Esophagus muscularis mucosa (tissue), 4 donors: Measurements from ENCODE around the gene SLC25A26. TPM values are rescaled to one million over a fixed set of nuclear protein-coding genes. Genes with fewer than 3 reads are reported as not detected.
"Not testable (repeated sequence)": the region's sequence is repeated elsewhere in the genome, so short reads cannot be mapped to it uniquely, and the experiment has no call there.

Source experiments
- DNase-seq: peaks from one replicate; pipeline ENCODE4 v3.0.0-alpha.2; 2017; ENCODE audit errors: extremely low spot score
- H3K27ac ChIP-seq, 4 donors: fragments of 200-600 bp; sonication (generic); replicated peaks in 1 of 4; 1 replicate in 3 of 4; 2 replicates in 1 of 4; pipeline ENCODE4 v1.5.1; 2016 to 2019; ENCODE audit warnings: mild to moderate bottlenecking in 1 of 4
- H3K27me3 ChIP-seq, 4 donors: fragments of 200-600 bp; sonication (generic); one replicate each; pipeline versions ENCODE4 v1.5.1 to v1.6.0; 2016 to 2019
- H3K36me3 ChIP-seq, 4 donors: fragments of 200-600 bp; sonication (generic); one replicate each; pipeline ENCODE4 v1.5.1; 2016 to 2019
- H3K4me1 ChIP-seq, 4 donors: fragments of 200-600 bp; sonication (generic); one replicate each; pipeline ENCODE4 v1.5.1; 2016 to 2019
- H3K4me3 ChIP-seq, 4 donors: fragments of 200-600 bp; sonication (generic); 1 replicate in 2 of 4; 2 replicates in 2 of 4; pipeline ENCODE4 v1.5.1; 2016 to 2019; ENCODE audit warnings: mild to moderate bottlenecking in 4 of 4, moderate library complexity in 1 of 4
- H3K9me3 ChIP-seq, 4 donors: fragments of 200-600 bp; sonication (generic); 1 replicate in 3 of 4; 2 replicates in 1 of 4; pipeline ENCODE4 v1.5.1; 2016 to 2019
- EP300 ChIP-seq: sonication (generic); formaldehyde crosslinking; IDR thresholded peaks from one replicate; pipeline ENCODE4 v1.6.1; 2017; ENCODE audit warnings: antibody characterized with exemption
- POLR2A ChIP-seq: fragments of 450-650 bp; IDR thresholded peaks from one replicate; pipeline ENCODE4 v1.6.1; 2017; ENCODE audit warnings: antibody characterized with exemption, moderate library complexity, mild to moderate bottlenecking, low read depth
- POLR2AphosphoS5 ChIP-seq, 2 donors: sonication (generic); formaldehyde crosslinking; IDR thresholded peaks; one replicate each; pipeline ENCODE4 v1.6.1; 2017; ENCODE audit warnings: antibody characterized with exemption in 2 of 2
- WGBS: methylation state at CpG from one replicate; pipeline ENCODE4 v1.1.5; 2018; 5-methylcytosine and 5-hydroxymethylcytosine counted together
- intact Hi-C: fragments of 100-400 bp; cut with DNase I; formaldehyde crosslinking; loops from one replicate; pipeline ENCODE4 v1.15.1; 2023
- total RNA-seq, 4 donors: library from RNA; depleted of rRNA; stranded (reverse); fragments of >200 nt; gene quantifications; one replicate each; pipeline versions ENCODE4 v1.1.0 to v1.2.1, GENCODE V29; 2016
- TF ChIP-seq, protein P1 (sequence below), 3 experiments: fragments of 200-600 bp in 2 of 3; fragments of 450-650 bp in 1 of 3; sonication (generic) in 2 of 3; IDR thresholded peaks; one replicate each; pipeline ENCODE4 v1.5.1; 2017 to 2019; ENCODE audit warnings: antibody characterized with exemption in 3 of 3, mild to moderate bottlenecking in 2 of 3, moderate library complexity in 1 of 3

The SLC25A26 gene
- total RNA-seq, 4 donors from 2014 or later = 23.0 to 39.0 (median 26.0) TPM

- TF ChIP-seq, protein P1, sequence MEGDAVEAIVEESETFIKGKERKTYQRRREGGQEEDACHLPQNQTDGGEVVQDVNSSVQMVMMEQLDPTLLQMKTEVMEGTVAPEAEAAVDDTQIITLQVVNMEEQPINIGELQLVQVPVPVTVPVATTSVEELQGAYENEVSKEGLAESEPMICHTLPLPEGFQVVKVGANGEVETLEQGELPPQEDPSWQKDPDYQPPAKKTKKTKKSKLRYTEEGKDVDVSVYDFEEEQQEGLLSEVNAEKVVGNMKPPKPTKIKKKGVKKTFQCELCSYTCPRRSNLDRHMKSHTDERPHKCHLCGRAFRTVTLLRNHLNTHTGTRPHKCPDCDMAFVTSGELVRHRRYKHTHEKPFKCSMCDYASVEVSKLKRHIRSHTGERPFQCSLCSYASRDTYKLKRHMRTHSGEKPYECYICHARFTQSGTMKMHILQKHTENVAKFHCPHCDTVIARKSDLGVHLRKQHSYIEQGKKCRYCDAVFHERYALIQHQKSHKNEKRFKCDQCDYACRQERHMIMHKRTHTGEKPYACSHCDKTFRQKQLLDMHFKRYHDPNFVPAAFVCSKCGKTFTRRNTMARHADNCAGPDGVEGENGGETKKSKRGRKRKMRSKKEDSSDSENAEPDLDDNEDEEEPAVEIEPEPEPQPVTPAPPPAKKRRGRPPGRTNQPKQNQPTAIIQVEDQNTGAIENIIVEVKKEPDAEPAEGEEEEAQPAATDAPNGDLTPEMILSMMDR (IDR thresholded peaks at IDR 0.05) = no peak
- TF ChIP-seq POLR2A (no peak), POLR2AphosphoS5 (IDR thresholded peaks at IDR 0.05) (no peak), EP300 (no peak)
- H3K36me3 ChIP-seq = no peaks in the 10 kb centered on the region
- 45% methylated on average over 2 of the region's 2 CpGs for WGBS
- no peak for DNase-seq
- H3K27ac ChIP-seq = no peak overlapping the region
- no peaks in the 10 kb centered on the region for H3K27me3 ChIP-seq
- H3K4me1 ChIP-seq = peaks cover 12 to 36% (median 31%) of the 10 kb centered on the region in 4 donors
- intact Hi-C loops = no loop called here
- no peak overlapping the region for H3K4me3 ChIP-seq
- no peaks in the 10 kb centered on the region for H3K9me3 ChIP-seq
These were observed 77.1 kb downstream of the SLC25A26 start for GRCh38 chr3:66297900-66298299.

DNA sequence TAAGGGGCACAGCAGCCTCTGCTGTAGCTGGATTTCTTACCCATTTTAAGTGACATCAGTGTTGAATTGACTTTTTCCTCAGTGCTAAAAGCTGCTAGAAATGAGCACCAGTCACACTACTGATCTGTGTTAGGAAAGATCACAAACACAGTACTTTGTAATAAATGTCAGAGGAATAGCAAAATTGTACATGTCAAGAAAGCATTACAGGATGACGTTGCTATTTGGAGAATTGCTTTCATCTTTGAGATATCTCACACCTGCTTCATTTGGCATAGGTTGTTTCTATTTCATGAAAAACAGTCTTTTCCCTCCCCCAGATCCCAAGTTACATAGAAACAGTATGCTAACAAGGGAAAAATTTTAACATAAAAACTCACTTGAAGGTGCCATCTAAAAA, 77.8 kb downstream of the SLC25A26 start:
- DNase-seq = no peak
- 21% methylated on average over 1 of the region's 1 CpG for WGBS
- TF ChIP-seq POLR2AphosphoS5 (IDR thresholded peaks at IDR 0.05) = no peak
- TF ChIP-seq POLR2A = no peak
- no peak for TF ChIP-seq EP300
- TF ChIP-seq, protein P1 (IDR thresholded peaks at IDR 0.05) = no peak
- no peak overlapping the region for H3K4me3 ChIP-seq
- peaks cover 12 to 36% (median 31%) of the 10 kb centered on the region in 4 donors for H3K4me1 ChIP-seq
- H3K36me3 ChIP-seq = no peaks in the 10 kb centered on the region
- intact Hi-C loops = no loop called here
- peak overlapping the region in 1 of 4 donors; percentile 5 for H3K27ac ChIP-seq
- no peaks in the 10 kb centered on the region for H3K9me3 ChIP-seq
- H3K27me3 ChIP-seq = no peaks in the 10 kb centered on the region

DNA sequence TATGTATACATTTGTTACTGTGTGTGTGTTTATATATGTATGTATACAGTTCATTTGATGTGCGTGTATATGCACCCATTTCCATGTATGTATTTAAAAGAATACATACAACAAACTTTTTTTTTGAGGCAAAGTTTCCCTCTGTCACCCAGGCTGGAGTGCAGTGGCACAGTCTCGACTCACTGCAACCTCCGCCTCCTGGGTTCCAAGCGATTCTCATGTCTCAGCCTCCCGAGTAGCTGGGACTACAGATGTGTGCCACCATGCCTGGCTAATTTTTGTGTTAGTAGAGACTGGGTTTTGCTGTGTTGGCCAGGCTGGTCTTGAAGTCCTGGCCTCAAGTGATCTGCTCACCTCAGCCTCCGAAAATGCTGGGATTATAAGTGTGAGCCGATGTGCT, 78.3 kb downstream of the SLC25A26 start:
- DNase-seq, H3K36me3 ChIP-seq, H3K9me3 ChIP-seq, H3K4me3 ChIP-seq, intact Hi-C loops, H3K27me3 ChIP-seq: not testable (repeated sequence)
- Histone ChIP-seq H3K4me1 (peaks cover 12 to 36% (median 31%) of the 10 kb centered on the region in 4 donors), H3K27ac (peak overlapping the region in 2 of 4 donors; percentile 5 to 16)
- WGBS = 67% methylated on average over 7 of the region's 7 CpGs

GRCh38 chr3:66299891-66300290, 79.1 kb downstream of the SLC25A26 start:
- Histone ChIP-seq H3K36me3 (no peaks in the 10 kb centered on the region), H3K4me1 (peaks cover 12 to 36% (median 31%) of the 10 kb centered on the region in 4 donors), H3K9me3 (no peaks in the 10 kb centered on the region), H3K27ac (no peak overlapping the region), H3K4me3 (no peak overlapping the region), H3K27me3 (no peaks in the 10 kb centered on the region)
- no peak for DNase-seq
- WGBS = 67% methylated on average over 4 of the region's 4 CpGs
- intact Hi-C loops = no loop called here
- TF ChIP-seq POLR2A = no peak
- TF ChIP-seq POLR2AphosphoS5 (IDR thresholded peaks at IDR 0.05) = no peak
- TF ChIP-seq EP300 = no peak
- TF ChIP-seq, protein P1 (IDR thresholded peaks at IDR 0.05) = no peak

DNA sequence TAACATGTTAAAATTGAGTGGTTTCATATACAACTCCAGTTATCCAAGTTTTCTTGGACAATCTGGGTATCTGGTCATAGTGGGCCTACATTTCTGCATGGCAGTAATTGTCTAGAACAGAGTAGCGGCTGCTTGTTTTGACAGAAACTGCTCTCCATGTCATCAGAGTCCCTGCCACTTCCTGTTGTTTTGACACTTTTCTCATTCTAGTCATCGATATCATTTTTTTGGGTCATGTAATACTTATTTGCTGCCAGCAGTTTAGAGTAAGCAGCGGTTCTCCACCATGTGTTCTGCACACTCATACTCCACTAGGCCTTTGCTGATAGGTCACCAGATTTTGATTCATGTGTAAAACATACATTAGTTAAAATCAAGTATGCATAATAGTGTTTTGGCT, 81.5 kb downstream of the SLC25A26 start:
- Histone ChIP-seq H3K27me3 (no peaks in the 10 kb centered on the region), H3K4me1 (peaks cover 9 to 30% (median 25%) of the 10 kb centered on the region in 4 donors), H3K4me3 (no peak overlapping the region), H3K27ac (no peak overlapping the region), H3K9me3 (no peaks in the 10 kb centered on the region), H3K36me3 (no peaks in the 10 kb centered on the region)
- intact Hi-C loops = no loop called here
- 82% methylated on average over 3 of the region's 3 CpGs for WGBS
- no peak for DNase-seq
- TF ChIP-seq EP300 (no peak), POLR2A (no peak), POLR2AphosphoS5 (IDR thresholded peaks at IDR 0.05) (no peak)
- TF ChIP-seq, protein P1 (IDR thresholded peaks at IDR 0.05) = no peak
